ENCODE data around the gene S100A6. TPM values are rescaled to one million over a fixed set of nuclear protein-coding genes. Genes with fewer than 3 reads are reported as not detected.

The S100A6 gene
- total and polyA plus RNA-seq, 4 donors = 5.7 to 124 (median 28.7) TPM

DNA sequence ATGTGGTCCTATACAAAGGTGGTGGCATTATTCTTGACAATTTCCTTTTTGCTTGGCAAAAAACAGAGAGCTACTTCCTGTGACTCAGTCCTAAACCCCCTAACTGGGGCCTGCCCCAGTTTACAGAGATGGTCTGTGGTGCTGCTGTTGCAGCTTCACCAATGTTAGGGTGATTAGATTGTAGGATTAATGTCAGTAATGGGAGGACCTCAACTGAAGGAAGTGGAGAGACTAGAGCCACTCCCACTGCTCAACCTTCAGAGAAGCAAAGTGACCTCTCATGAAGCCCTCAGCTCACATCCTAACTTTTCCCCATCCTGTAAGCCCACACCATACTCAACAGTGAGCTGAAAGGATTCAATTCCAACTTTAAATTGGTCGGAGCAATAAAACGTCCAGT is 3.6 kb downstream of the S100A6 start:
- H3K27me3 ChIP-seq (ENCODE audit: control insufficient read depth in 4 of 4, insufficient read depth in 4 of 4, low read length in 3 of 4) = peaks cover 0 to 6% (median 4%) of the 10 kb centered on the region in 4 donors
- no peak overlapping the region for H3K4me3 ChIP-seq (ENCODE audit: low read depth in 1 of 3, low read length in 3 of 3)
- DNase-seq (ENCODE audit: low spot score) = no peak
- H3K36me3 ChIP-seq (ENCODE audit: control insufficient read depth in 4 of 4, insufficient read depth in 3 of 4, low read depth in 1 of 4, low read length in 3 of 4) = no peaks in the 10 kb centered on the region
- H3K27ac ChIP-seq (ENCODE audit: low read depth in 1 of 2, low read length in 2 of 2) = no peak overlapping the region
- TF ChIP-seq YY1 (IDR thresholded peaks at IDR 0.05) = no peak
- no peaks in the 10 kb centered on the region for H3K9me3 ChIP-seq (ENCODE audit: control insufficient read depth in 4 of 4, low read length in 3 of 4)
- 63% methylated on average over 2 of the region's 2 CpGs for WGBS
- no peak overlapping the region for H3K9ac ChIP-seq (ENCODE audit: low read depth in 1 of 2, low read length in 2 of 2)
- peaks cover 0 to 4% (median 2%) of the 10 kb centered on the region in 4 donors for H3K4me1 ChIP-seq (ENCODE audit: control insufficient read depth in 4 of 4, insufficient read depth in 4 of 4, low read length in 3 of 4)

- Histone ChIP-seq H3K9me3 (ENCODE audit: control insufficient read depth in 4 of 4, low read length in 3 of 4) (no peaks in the 10 kb centered on the region), H3K27me3 (ENCODE audit: control insufficient read depth in 4 of 4, insufficient read depth in 4 of 4, low read length in 3 of 4) (peaks cover 0 to 6% (median 4%) of the 10 kb centered on the region in 4 donors), H3K9ac (ENCODE audit: low read depth in 1 of 2, low read length in 2 of 2) (no peak overlapping the region), H3K36me3 (ENCODE audit: control insufficient read depth in 4 of 4, insufficient read depth in 3 of 4, low read depth in 1 of 4, low read length in 3 of 4) (no peaks in the 10 kb centered on the region), H3K4me3 (ENCODE audit: low read depth in 1 of 3, low read length in 3 of 3) (no peak overlapping the region), H3K27ac (ENCODE audit: low read depth in 1 of 2, low read length in 2 of 2) (no peak overlapping the region), H3K4me1 (ENCODE audit: control insufficient read depth in 4 of 4, insufficient read depth in 4 of 4, low read length in 3 of 4) (peaks cover 0 to 3% (median under 1%) of the 10 kb centered on the region in 4 donors)
- DNase-seq (ENCODE audit: low spot score) = no peak
- 91% methylated on average over 3 of the region's 3 CpGs for WGBS
- TF ChIP-seq EGR1 (IDR thresholded peaks at IDR 0.05; ENCODE audit: low read depth in 2 of 2) = no peak
- TF ChIP-seq HNF4A (conservative IDR thresholded peaks at IDR 0.05) = no peak
- TF ChIP-seq YY1 (IDR thresholded peaks at IDR 0.05) = no peak
- TF ChIP-seq FOXA1 (IDR thresholded peaks at IDR 0.05) = no peak
- TF ChIP-seq RXRA (IDR thresholded peaks at IDR 0.05) = no peak
- TF ChIP-seq MAX (IDR thresholded peaks at IDR 0.05) = no peak
- TF ChIP-seq RAD21 (IDR thresholded peaks at IDR 0.05) = no peak
Observed at GRCh38 chr1:153531638-153532037, 4.2 kb downstream of the S100A6 start.

DNA sequence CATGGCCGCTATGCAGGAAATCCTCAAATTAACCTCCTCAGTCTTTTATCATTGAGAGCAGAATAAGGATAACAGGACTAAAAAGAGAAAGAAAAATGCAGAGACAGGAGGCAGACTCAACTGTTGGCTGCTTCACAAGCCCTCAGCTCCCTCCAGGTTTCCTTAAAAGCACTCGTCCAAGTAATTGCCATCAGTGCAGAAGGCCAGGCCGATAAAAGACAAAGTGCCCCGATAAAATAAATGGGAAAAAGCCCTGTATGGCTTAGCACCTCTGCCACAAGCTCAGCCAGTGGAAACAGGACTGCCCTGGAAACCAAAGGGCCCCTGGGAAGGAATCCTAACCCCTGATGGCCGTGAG is 8.1 kb downstream of the S100A6 start:
- Histone ChIP-seq H3K4me1 (ENCODE audit: control insufficient read depth in 4 of 4, insufficient read depth in 4 of 4, low read length in 3 of 4) (peaks cover 0 to 2% (median 0%) of the 10 kb centered on the region in 4 donors), H3K9ac (ENCODE audit: low read depth in 1 of 2, low read length in 2 of 2) (no peak overlapping the region), H3K4me3 (ENCODE audit: low read depth in 1 of 3, low read length in 3 of 3) (no peak overlapping the region), H3K9me3 (ENCODE audit: control insufficient read depth in 4 of 4, low read length in 3 of 4) (no peaks in the 10 kb centered on the region), H3K27me3 (ENCODE audit: control insufficient read depth in 4 of 4, insufficient read depth in 4 of 4, low read length in 3 of 4) (peaks cover 0 to 6% (median 3%) of the 10 kb centered on the region in 4 donors), H3K27ac (ENCODE audit: low read depth in 1 of 2, low read length in 2 of 2) (no peak overlapping the region), H3K36me3 (ENCODE audit: control insufficient read depth in 4 of 4, insufficient read depth in 3 of 4, low read depth in 1 of 4, low read length in 3 of 4) (no peaks in the 10 kb centered on the region)
- 92% methylated on average over 5 of the region's 5 CpGs for WGBS
- no peak for DNase-seq (ENCODE audit: low spot score)
- no peak for TF ChIP-seq HNF4G (IDR thresholded peaks at IDR 0.05)
- no peak for TF ChIP-seq GABPA (IDR thresholded peaks at IDR 0.05 in 1 of 2, conservative IDR thresholded peaks at IDR 0.05 in 1 of 2)
- TF ChIP-seq REST (IDR thresholded peaks at IDR 0.05) = no peak
- no peak for TF ChIP-seq FOXA2 (IDR thresholded peaks at IDR 0.05)
- TF ChIP-seq YY1 (IDR thresholded peaks at IDR 0.05) = no peak
- TF ChIP-seq NR2F2 (IDR thresholded peaks at IDR 0.05) = no peak
- no peak for TF ChIP-seq CTCF (IDR thresholded peaks at IDR 0.05; ENCODE audit: low read depth, low read length, missing input control)
- no peak for TF ChIP-seq MAX (IDR thresholded peaks at IDR 0.05)
- TF ChIP-seq HNF4A (conservative IDR thresholded peaks at IDR 0.05) = no peak
- no peak for TF ChIP-seq ATF3 (IDR thresholded peaks at IDR 0.05)
- no peak for TF ChIP-seq RAD21 (IDR thresholded peaks at IDR 0.05)
- no peak for TF ChIP-seq SP1 (IDR thresholded peaks at IDR 0.05)
- TF ChIP-seq EGR1 (IDR thresholded peaks at IDR 0.05; ENCODE audit: low read depth in 2 of 2) = no peak
- TF ChIP-seq, protein P1, sequence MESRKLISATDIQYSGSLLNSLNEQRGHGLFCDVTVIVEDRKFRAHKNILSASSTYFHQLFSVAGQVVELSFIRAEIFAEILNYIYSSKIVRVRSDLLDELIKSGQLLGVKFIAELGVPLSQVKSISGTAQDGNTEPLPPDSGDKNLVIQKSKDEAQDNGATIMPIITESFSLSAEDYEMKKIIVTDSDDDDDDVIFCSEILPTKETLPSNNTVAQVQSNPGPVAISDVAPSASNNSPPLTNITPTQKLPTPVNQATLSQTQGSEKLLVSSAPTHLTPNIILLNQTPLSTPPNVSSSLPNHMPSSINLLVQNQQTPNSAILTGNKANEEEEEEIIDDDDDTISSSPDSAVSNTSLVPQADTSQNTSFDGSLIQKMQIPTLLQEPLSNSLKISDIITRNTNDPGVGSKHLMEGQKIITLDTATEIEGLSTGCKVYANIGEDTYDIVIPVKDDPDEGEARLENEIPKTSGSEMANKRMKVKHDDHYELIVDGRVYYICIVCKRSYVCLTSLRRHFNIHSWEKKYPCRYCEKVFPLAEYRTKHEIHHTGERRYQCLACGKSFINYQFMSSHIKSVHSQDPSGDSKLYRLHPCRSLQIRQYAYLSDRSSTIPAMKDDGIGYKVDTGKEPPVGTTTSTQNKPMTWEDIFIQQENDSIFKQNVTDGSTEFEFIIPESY (IDR thresholded peaks at IDR 0.05) = no peak
- TF ChIP-seq RXRA (IDR thresholded peaks at IDR 0.05) = no peak
- TF ChIP-seq FOXA1 (IDR thresholded peaks at IDR 0.05) = no peak
- TF ChIP-seq JUND (IDR thresholded peaks at IDR 0.05) = no peak
- TF ChIP-seq TAF1 (conservative IDR thresholded peaks at IDR 0.05) = no peak

Measured in liver (tissue), 9 donors.